Measurements from ENCODE around the gene OR56B1.

Gene OR56B1

GRCh38 chr11:5736396-5736795 is at the start of gene OR56B1:
OR56B1 (plus strand) TSS chr11:5736448; CDS start chr11:5736517, 69 bp downstream.
- H3K79me2 ChIP-seq (ENCODE audit: insufficient read depth, low read length) = no peaks in the 10 kb centered on the region
- no peak within 1 kb of the TSS for H3K4me2 ChIP-seq (ENCODE audit: insufficient read depth, low read length)
- no peak within 1 kb of the TSS for H3K9ac ChIP-seq (ENCODE audit: low read depth, low read length)
- ATAC-seq (ENCODE audit: insufficient read depth, low read depth) = no peak
- no peak for DNase-seq
- no peaks in the 10 kb centered on the region for H3K9me3 ChIP-seq (ENCODE audit: insufficient read depth, low read length, severe bottlenecking)
- TF ChIP-seq CTCF (IDR thresholded peaks at IDR 0.05; ENCODE audit: borderline replicate concordance, extremely low read depth, low read length, poor library complexity, severe bottlenecking) (no peak), EZH2 (IDR thresholded peaks at IDR 0.05; ENCODE audit: borderline replicate concordance, low read depth, low read length, severe bottlenecking) (no peak)
- H3K36me3 ChIP-seq (ENCODE audit: insufficient read depth, low read length) = no peaks in the 10 kb centered on the region
- H4K20me1 ChIP-seq (ENCODE audit: insufficient read depth, low read length) = no peaks in the 10 kb centered on the region
- no peak within 1 kb of the TSS for H2AFZ ChIP-seq (ENCODE audit: low read depth, low read length)
- no peak within 1 kb of the TSS for H3K27ac ChIP-seq (ENCODE audit: low read length)
- H3K4me1 ChIP-seq (ENCODE audit: insufficient read depth, low read length) = no peaks in the 10 kb centered on the region
- H3K27me3 ChIP-seq (ENCODE audit: insufficient read depth, low read length, poor library complexity) = peaks cover 21% of the 10 kb centered on the region
- H3K4me3 ChIP-seq (ENCODE audit: low read depth in 1 of 2, low read length in 2 of 2) = no peak within 1 kb of the TSS

- Histone ChIP-seq H3K4me3 (ENCODE audit: low read depth in 1 of 2, low read length in 2 of 2) (no peak overlapping the region), H2AFZ (ENCODE audit: low read depth, low read length) (peak overlapping the region; percentile 69; the same call in 1 of the 2 replicates), H3K9ac (ENCODE audit: low read depth, low read length) (no peak overlapping the region; the same call in 1 of the 2 replicates), H3K27ac (ENCODE audit: low read length) (peak overlapping the region; percentile 87; the same call in 1 of the 2 replicates), H3K36me3 (ENCODE audit: insufficient read depth, low read length) (no peaks in the 10 kb centered on the region), H3K4me1 (ENCODE audit: insufficient read depth, low read length) (peaks cover 53% of the 10 kb centered on the region), H3K9me3 (ENCODE audit: insufficient read depth, low read length, severe bottlenecking) (no peaks in the 10 kb centered on the region), H3K27me3 (ENCODE audit: insufficient read depth, low read length, poor library complexity) (no peaks in the 10 kb centered on the region), H4K20me1 (ENCODE audit: insufficient read depth, low read length) (no peaks in the 10 kb centered on the region), H3K4me2 (ENCODE audit: insufficient read depth, low read length) (peak overlapping the region; percentile 74), H3K79me2 (ENCODE audit: insufficient read depth, low read length) (peaks cover 37% of the 10 kb centered on the region)
- TF ChIP-seq EZH2 (IDR thresholded peaks at IDR 0.05; ENCODE audit: borderline replicate concordance, low read depth, low read length, severe bottlenecking) (no peak), CTCF (IDR thresholded peaks at IDR 0.05; ENCODE audit: borderline replicate concordance, extremely low read depth, low read length, poor library complexity, severe bottlenecking) (no peak)
- no peak for DNase-seq
- no peak for ATAC-seq (ENCODE audit: insufficient read depth, low read depth)
Measured at GRCh38 chr11:5688482-5688881, 47.8 kb upstream of the OR56B1 start.

GRCh38 chr11:5689551-5689983 is 46.7 kb upstream of the OR56B1 start, which contains the start of gene TRIM22:
TRIM22 (plus strand) TSS chr11:5689790; CDS start chr11:5696233, 6,443 bp downstream.
- DNase-seq (peak; percentile 74), ATAC-seq (ENCODE audit: insufficient read depth, low read depth) (peak; percentile 79)
- Histone ChIP-seq H3K4me2 (ENCODE audit: insufficient read depth, low read length) (peak within 1 kb of the TSS; percentile 74), H3K79me2 (ENCODE audit: insufficient read depth, low read length) (peaks cover 36% of the 10 kb centered on the region), H3K4me1 (ENCODE audit: insufficient read depth, low read length) (peaks cover 47% of the 10 kb centered on the region), H3K27ac (ENCODE audit: low read length) (peak within 1 kb of the TSS; percentile 87), H3K9ac (ENCODE audit: low read depth, low read length) (peak within 1 kb of the TSS; percentile 62), H3K9me3 (ENCODE audit: insufficient read depth, low read length, severe bottlenecking) (no peaks in the 10 kb centered on the region), H3K36me3 (ENCODE audit: insufficient read depth, low read length) (no peaks in the 10 kb centered on the region), H3K4me3 (ENCODE audit: low read depth in 1 of 2, low read length in 2 of 2) (peak within 1 kb of the TSS; percentile 25 to 60), H2AFZ (ENCODE audit: low read depth, low read length) (peak within 1 kb of the TSS; percentile 69), H3K27me3 (ENCODE audit: insufficient read depth, low read length, poor library complexity) (no peaks in the 10 kb centered on the region), H4K20me1 (ENCODE audit: insufficient read depth, low read length) (no peaks in the 10 kb centered on the region)
- TF ChIP-seq CTCF (IDR thresholded peaks at IDR 0.05; ENCODE audit: borderline replicate concordance, extremely low read depth, low read length, poor library complexity, severe bottlenecking) (no peak), EZH2 (IDR thresholded peaks at IDR 0.05; ENCODE audit: borderline replicate concordance, low read depth, low read length, severe bottlenecking) (no peak)
